ENCODE results near the gene APOBEC3C. TPM values are rescaled to one million over a fixed set of nuclear protein-coding genes. Genes with fewer than 3 reads are reported as not detected.
"Not testable (repeated sequence)": the region's sequence is repeated elsewhere in the genome, so short reads cannot be mapped to it uniquely, and the experiment has no call there.

Gene APOBEC3C
- total RNA-seq, 4 donors from 2014 or later = 6.6 to 14.4 (median 9.9) TPM

DNA sequence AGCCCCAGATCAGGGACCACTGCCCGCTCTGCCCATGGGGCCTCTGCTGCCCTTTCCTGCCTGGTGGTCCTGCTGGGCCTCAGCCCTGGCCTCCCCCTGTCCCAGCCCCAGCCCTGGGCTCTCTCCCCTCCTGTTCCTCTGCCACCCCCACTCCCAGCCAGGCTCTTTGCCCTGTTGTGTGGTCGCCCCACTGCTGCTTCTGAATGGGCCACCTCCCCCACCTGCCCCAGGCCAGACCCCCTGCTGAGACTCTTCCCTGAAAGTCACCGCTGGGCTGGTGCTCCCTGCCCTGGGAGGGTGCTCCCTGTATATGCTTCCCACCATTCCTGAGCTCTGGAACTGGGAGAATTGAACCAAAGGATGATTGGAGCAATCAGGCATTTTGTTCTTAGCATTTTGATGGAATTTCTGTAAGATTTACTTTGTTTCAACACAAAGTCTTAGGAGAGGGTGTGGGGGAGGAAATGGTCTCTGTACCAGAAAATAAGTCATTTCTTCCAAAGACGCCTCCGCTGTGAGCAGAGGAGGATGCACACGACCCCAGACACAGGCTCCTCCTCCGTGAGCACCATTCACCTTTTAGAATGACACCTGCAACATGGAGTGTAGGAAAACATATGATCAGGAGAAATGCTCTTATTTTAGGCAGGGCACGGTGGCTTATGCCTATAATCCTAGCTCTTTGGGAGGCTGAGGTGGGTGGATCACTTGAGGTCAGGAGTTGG, 26.7 kb upstream of the APOBEC3C start:
- TF ChIP-seq, protein P1, sequence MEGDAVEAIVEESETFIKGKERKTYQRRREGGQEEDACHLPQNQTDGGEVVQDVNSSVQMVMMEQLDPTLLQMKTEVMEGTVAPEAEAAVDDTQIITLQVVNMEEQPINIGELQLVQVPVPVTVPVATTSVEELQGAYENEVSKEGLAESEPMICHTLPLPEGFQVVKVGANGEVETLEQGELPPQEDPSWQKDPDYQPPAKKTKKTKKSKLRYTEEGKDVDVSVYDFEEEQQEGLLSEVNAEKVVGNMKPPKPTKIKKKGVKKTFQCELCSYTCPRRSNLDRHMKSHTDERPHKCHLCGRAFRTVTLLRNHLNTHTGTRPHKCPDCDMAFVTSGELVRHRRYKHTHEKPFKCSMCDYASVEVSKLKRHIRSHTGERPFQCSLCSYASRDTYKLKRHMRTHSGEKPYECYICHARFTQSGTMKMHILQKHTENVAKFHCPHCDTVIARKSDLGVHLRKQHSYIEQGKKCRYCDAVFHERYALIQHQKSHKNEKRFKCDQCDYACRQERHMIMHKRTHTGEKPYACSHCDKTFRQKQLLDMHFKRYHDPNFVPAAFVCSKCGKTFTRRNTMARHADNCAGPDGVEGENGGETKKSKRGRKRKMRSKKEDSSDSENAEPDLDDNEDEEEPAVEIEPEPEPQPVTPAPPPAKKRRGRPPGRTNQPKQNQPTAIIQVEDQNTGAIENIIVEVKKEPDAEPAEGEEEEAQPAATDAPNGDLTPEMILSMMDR (IDR thresholded peaks at IDR 0.05) = no peak
- no peak for TF ChIP-seq EP300 (IDR thresholded peaks at IDR 0.05)
- TF ChIP-seq POLR2A (IDR thresholded peaks at IDR 0.05) = no peak
- Histone ChIP-seq H3K27ac (no peak overlapping the region), H3K9me3 (no peaks in the 10 kb centered on the region), H3K4me3 (no peak overlapping the region), H3K4me1 (peaks cover 0 to 8% (median 4%) of the 10 kb centered on the region in 4 donors), H3K27me3 (no peaks in the 10 kb centered on the region), H3K36me3 (no peaks in the 10 kb centered on the region)
- DNase-seq (ENCODE audit: low spot score in 2 of 2) = no peak
- WGBS, 2 donors = 84 to 86% methylated on average over 8 of the region's 8 CpGs

DNA sequence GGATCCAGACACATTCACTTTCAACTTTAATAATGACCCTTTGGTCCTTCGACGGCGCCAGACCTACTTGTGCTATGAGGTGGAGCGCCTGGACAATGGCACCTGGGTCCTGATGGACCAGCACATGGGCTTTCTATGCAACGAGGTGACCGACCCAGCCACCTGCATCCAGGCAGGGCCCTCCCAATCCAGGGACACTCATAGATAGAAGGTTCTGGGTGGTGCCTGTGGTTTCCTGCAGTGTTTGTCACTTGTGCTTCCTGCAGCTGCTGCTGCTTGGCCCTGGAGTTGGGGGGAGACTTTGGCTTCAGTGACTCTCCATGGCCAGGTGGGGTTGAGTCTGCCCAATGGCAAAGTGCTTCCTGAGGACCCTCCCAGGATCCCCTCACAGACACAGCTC, 24.6 kb upstream of the APOBEC3C start:
- Histone ChIP-seq H3K4me1 (no peaks in the 10 kb centered on the region), H3K9me3 (no peaks in the 10 kb centered on the region), H3K4me3 (no peak overlapping the region), H3K36me3 (no peaks in the 10 kb centered on the region), H3K27me3 (no peaks in the 10 kb centered on the region), H3K27ac (no peak overlapping the region)
- TF ChIP-seq, protein P1 (IDR thresholded peaks at IDR 0.05) = no peak
- no peak for TF ChIP-seq POLR2A (IDR thresholded peaks at IDR 0.05)
- no peak for TF ChIP-seq EP300 (IDR thresholded peaks at IDR 0.05)
- DNase-seq (ENCODE audit: low spot score in 2 of 2) = no peak
- 84 to 92% methylated on average over 6 of the region's 6 CpGs for WGBS, 2 donors

DNA sequence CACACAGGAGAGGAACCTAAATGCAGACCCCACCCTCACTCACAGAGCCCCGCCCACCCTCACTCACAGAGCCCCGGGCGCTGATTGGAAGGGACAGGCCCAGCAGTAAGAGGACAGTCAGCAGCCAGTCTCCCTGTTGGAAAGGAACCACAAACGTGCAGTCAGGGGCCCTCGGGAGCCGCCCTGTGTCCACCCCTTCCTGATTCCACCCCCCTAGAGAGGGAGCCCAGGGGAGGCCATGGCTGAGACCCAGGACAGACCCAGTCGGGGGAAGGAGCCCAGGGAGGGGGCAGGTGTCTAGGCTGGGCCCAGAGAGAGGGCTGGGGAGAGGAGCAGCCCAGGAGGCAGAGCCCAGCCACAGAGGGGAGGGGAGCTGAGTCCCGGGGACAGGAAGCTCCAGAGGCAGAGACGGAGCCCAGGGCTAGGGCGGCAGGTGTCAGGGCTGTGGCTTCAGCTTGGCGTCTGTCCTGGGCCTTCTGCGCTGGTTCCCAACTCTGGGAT, 21.1 kb upstream of the APOBEC3C start:
- 42 to 50% methylated on average over 8 to 12 of the region's 12 CpGs for WGBS, 2 donors
- H3K27ac ChIP-seq; H3K36me3 ChIP-seq; DNase-seq (ENCODE audit: low spot score in 2 of 2); H3K9me3 ChIP-seq; H3K4me1 ChIP-seq; H3K4me3 ChIP-seq: not testable (repeated sequence)
- peaks cover 0 to 21% of the 10 kb centered on the region in 2 donors for H3K27me3 ChIP-seq

DNA sequence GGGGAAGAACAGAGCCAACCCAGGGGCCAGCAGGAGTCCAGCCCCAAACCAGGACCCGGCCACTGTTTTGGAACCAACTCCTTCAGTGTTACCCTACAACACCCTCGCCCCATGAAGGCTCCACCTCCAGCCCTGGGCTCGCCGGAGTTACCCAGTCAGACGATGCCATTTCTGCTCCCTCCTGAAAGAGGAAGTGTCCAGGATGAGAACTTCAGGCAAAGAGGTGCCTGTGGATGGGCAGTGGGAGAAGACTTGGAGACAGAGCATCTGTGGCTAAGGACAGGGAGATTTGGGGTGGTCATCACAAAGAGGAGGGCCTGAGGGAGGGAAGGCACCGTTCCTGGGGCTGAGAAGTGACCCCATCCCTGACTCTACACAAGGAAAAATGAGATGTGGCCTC, 18.0 kb upstream of the APOBEC3C start:
- TF ChIP-seq, protein P1 (IDR thresholded peaks at IDR 0.05) = no peak
- TF ChIP-seq EP300 (IDR thresholded peaks at IDR 0.05) = no peak
- Histone ChIP-seq H3K4me1 (no peaks in the 10 kb centered on the region), H3K4me3 (no peak overlapping the region), H3K36me3 (no peaks in the 10 kb centered on the region), H3K9me3 (no peaks in the 10 kb centered on the region), H3K27me3 (peaks cover 0 to 21% of the 10 kb centered on the region in 2 donors), H3K27ac (no peak overlapping the region)
- 58 to 76% methylated on average over 6 of the region's 6 CpGs for WGBS, 2 donors
- no peak for DNase-seq (ENCODE audit: low spot score in 2 of 2)

DNA sequence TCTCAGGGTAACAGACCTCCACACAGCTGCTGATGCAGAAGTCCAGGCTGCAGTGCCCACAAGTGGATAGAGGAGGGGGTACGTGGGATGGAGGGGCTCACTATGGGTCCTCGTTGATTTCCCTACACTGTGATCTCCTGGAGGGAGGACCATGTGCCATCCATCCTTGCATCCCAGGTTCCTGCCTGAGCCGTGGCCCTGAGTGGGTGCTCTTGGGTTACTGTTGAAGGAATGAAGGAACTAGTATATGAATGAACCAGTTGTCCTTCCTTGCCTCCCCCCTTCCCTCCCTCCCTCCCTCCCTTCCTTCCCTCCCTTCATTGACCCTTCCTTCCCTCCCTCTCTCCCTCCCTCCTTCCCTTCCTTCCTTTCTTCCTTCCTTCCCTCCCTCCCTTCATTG, 16.5 kb upstream of the APOBEC3C start:
- H3K4me3 ChIP-seq = no peak overlapping the region
- no peaks in the 10 kb centered on the region for H3K9me3 ChIP-seq
- no peaks in the 10 kb centered on the region for H3K4me1 ChIP-seq
- H3K36me3 ChIP-seq = no peaks in the 10 kb centered on the region
- 67 to 79% methylated on average over 3 of the region's 3 CpGs for whole genome bisulfite sequencing, 2 donors
- TF ChIP-seq, protein P1 (IDR thresholded peaks at IDR 0.05) = no peak
- TF ChIP-seq EP300 (IDR thresholded peaks at IDR 0.05) (no peak), POLR2A (IDR thresholded peaks at IDR 0.05) (no peak)
- no peak for DNase-seq (ENCODE audit: low spot score in 2 of 2)
- H3K27ac ChIP-seq = no peak overlapping the region
- H3K27me3 ChIP-seq = peaks cover 0 to 21% of the 10 kb centered on the region in 2 donors
